ENCODE results near the gene KIF19.

- TF ChIP-seq SRF (IDR thresholded peaks at IDR 0.05; ENCODE audit: low read depth): no peak
- no peak for TF ChIP-seq POLR2A (IDR thresholded peaks at IDR 0.05; ENCODE audit: borderline replicate concordance, extremely low read depth, insufficient read depth, insufficient read length)
- TF ChIP-seq CEBPB (IDR thresholded peaks at IDR 0.05; ENCODE audit: low read depth): no peak
- no peak for TF ChIP-seq POLR2AphosphoS5 (IDR thresholded peaks at IDR 0.05; ENCODE audit: low read depth, low read length)
- TF ChIP-seq, protein P1, sequence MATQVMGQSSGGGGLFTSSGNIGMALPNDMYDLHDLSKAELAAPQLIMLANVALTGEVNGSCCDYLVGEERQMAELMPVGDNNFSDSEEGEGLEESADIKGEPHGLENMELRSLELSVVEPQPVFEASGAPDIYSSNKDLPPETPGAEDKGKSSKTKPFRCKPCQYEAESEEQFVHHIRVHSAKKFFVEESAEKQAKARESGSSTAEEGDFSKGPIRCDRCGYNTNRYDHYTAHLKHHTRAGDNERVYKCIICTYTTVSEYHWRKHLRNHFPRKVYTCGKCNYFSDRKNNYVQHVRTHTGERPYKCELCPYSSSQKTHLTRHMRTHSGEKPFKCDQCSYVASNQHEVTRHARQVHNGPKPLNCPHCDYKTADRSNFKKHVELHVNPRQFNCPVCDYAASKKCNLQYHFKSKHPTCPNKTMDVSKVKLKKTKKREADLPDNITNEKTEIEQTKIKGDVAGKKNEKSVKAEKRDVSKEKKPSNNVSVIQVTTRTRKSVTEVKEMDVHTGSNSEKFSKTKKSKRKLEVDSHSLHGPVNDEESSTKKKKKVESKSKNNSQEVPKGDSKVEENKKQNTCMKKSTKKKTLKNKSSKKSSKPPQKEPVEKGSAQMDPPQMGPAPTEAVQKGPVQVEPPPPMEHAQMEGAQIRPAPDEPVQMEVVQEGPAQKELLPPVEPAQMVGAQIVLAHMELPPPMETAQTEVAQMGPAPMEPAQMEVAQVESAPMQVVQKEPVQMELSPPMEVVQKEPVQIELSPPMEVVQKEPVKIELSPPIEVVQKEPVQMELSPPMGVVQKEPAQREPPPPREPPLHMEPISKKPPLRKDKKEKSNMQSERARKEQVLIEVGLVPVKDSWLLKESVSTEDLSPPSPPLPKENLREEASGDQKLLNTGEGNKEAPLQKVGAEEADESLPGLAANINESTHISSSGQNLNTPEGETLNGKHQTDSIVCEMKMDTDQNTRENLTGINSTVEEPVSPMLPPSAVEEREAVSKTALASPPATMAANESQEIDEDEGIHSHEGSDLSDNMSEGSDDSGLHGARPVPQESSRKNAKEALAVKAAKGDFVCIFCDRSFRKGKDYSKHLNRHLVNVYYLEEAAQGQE (IDR thresholded peaks at IDR 0.05; ENCODE audit: low read depth): no peak
- no peak for TF ChIP-seq EZH2 (IDR thresholded peaks at IDR 0.05)
Measured at GRCh38 chr17:74340470-74341023, 14.5 kb downstream of the KIF19 start.
